SU-DHL-6 (cell line): ENCODE measurements around the gene SLC4A8.

Source experiments
- H2AFZ ChIP-seq: fragments of 200-600 bp; sonication (generic); 2 replicates; pipeline ENCODE4 v1.6.1; 2014; ENCODE audit warnings: low read depth, mild to moderate bottlenecking, moderate library complexity, mixed read lengths, antibody characterized with exemption, low read length; ENCODE audit not compliant: severe bottlenecking
- H3F3A ChIP-seq: fragments of 200-600 bp; shearing (Covaris generic); 2 replicates; pipeline ENCODE4 v1.6.0; 2016; ENCODE audit warnings: antibody characterized with exemption, mild to moderate bottlenecking; ENCODE audit not compliant: insufficient read depth
- H3K27ac ChIP-seq: fragments of 200-600 bp; sonication (generic); 2 replicates; pipeline ENCODE4 v1.5.1; 2016; ENCODE audit warnings: low read depth, mild to moderate bottlenecking, low read length, moderate library complexity, mixed read lengths
- H3K27me3 ChIP-seq: fragments of 200-600 bp; sonication (generic), shearing (Covaris generic); 2 replicates; pipeline ENCODE4 v1.6.0; 2014; ENCODE audit warnings: mild to moderate bottlenecking, low read length
- H3K36me3 ChIP-seq: fragments of 200-600 bp; sonication (generic); 2 replicates; pipeline ENCODE4 v1.6.1; 2014; ENCODE audit warnings: mild to moderate bottlenecking, low read length, mixed read lengths
- H3K4me2 ChIP-seq: fragments of 300-600, 200-600 bp; shearing (Covaris generic), sonication (generic); 2 replicates; pipeline ENCODE4 v1.6.0; 2014; ENCODE audit warnings: low read length, low read depth, mild to moderate bottlenecking; ENCODE audit not compliant: poor library complexity, severe bottlenecking
- H3K4me3 ChIP-seq: fragments of 200-600 bp; sonication (generic); 2 replicates; pipeline ENCODE4 v1.5.1; 2014; ENCODE audit warnings: antibody characterized with exemption, low read length, mild to moderate bottlenecking, mixed read lengths; ENCODE audit not compliant: insufficient read depth, poor library complexity, severe bottlenecking
- H3K79me2 ChIP-seq: fragments of 200-600 bp; sonication (generic); 2 replicates; pipeline ENCODE4 v1.6.1; 2014; ENCODE audit warnings: mild to moderate bottlenecking, low read length, moderate library complexity; ENCODE audit not compliant: insufficient read depth
- H3K9ac ChIP-seq: fragments of 200-600 bp; sonication (generic); 2 replicates; pipeline ENCODE4 v1.7.0; 2014; ENCODE audit warnings: mild to moderate bottlenecking, low read length
- H3K9me2 ChIP-seq: fragments of 200-600 bp; sonication (generic); replicated peaks from 2 replicates; pipeline ENCODE4 v1.6.1; 2014; ENCODE audit warnings: low read length; ENCODE audit not compliant: insufficient read depth
- H3K9me3 ChIP-seq: fragments of 200-600 bp; sonication (generic); 2 replicates; pipeline ENCODE4 v1.6.1; 2014; ENCODE audit warnings: low read length, mixed read lengths; ENCODE audit not compliant: insufficient read depth
- H4K20me1 ChIP-seq: fragments of 200-600 bp; sonication (generic); 2 replicates; pipeline ENCODE4 v1.6.1; 2014; ENCODE audit warnings: low read depth, mild to moderate bottlenecking, antibody characterized with exemption, low read length, moderate library complexity, mixed read lengths
- CTCF ChIP-seq: fragments of 200-600 bp; sonication (generic); IDR thresholded peaks from one replicate; pipeline ENCODE4 v1.5.1; 2017; ENCODE audit warnings: antibody characterized with exemption, mild to moderate bottlenecking, low read length, moderate library complexity; ENCODE audit not compliant: insufficient read depth, poor library complexity, severe bottlenecking
- EZH2phosphoT487 ChIP-seq: fragments of 200-600 bp; sonication (generic), shearing (Covaris generic); conservative IDR thresholded peaks from 2 replicates; pipeline ENCODE4 v1.6.1; 2018; ENCODE audit warnings: mild to moderate bottlenecking, antibody characterized with exemption, low read length, moderate library complexity, mixed read lengths

Gene SLC4A8

DNA sequence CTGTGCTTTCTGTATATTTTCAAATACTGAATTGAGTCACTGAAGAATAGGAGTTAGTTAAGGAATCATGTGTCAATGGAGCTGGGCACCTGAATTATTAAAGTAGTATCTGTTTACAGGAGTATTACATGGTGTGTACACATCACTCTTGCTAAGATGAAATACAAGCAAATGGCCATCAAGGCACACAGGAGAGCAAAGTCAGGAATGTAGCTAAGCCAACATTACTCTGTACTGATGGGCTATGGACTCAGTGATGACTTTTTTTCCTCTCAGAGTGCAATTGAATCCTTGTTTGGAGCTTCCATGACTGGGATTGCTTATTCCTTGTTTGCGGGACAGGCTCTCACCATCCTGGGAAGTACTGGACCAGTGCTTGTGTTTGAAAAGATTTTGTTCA is 45.5 kb downstream of the SLC4A8 start:
- Histone ChIP-seq H3K9me3 (no peaks in the 10 kb centered on the region), H3K4me2 (no peak overlapping the region), H3K79me2 (no peaks in the 10 kb centered on the region), H3K36me3 (no peaks in the 10 kb centered on the region), H3K27me3 (no peaks in the 10 kb centered on the region), H4K20me1 (no peaks in the 10 kb centered on the region), H3K4me3 (no peak overlapping the region), H3K9me2 (no peaks in the 10 kb centered on the region), H3K27ac (no peak overlapping the region), H3F3A (no peaks in the 10 kb centered on the region), H2AFZ (no peak overlapping the region), H3K9ac (no peak overlapping the region)
- TF ChIP-seq CTCF (no peak), EZH2phosphoT487 (no peak)

DNA sequence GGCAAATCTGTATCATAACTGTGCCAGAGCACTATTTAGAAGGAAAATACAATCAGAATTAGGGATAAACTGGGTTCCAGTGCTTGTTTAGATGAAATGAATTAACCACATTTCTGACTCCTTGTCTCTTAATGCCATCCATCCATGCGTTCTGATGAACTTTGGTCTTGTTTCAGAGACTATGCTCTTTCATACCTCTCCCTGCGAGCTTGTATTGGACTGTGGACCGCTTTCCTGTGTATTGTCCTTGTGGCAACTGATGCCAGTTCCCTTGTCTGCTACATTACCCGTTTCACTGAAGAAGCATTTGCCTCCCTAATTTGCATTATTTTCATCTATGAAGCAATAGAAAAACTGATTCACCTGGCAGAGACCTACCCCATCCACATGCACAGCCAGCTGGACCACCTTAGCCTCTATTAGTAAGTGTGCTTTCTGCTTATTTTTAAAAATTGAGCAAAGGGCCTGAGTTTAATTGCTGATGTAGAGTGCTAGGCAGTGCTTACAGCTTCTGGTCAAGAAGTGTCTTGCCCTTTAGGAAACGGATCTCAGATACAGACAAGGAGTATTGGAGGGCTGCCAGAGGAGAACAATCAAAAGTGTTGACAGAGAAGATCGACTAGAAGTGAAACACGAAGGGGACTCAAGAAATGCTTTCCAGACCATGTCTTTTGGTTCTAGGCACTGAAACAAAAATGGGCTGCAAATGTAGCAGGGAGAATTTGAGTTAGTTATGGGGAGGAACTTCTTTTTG is 46.7 kb downstream of the SLC4A8 start:
- Histone ChIP-seq H3K27ac (no peak overlapping the region), H3K4me3 (no peak overlapping the region), H3K36me3 (no peaks in the 10 kb centered on the region), H3K9ac (no peak overlapping the region), H3K9me3 (no peaks in the 10 kb centered on the region), H3K79me2 (no peaks in the 10 kb centered on the region), H4K20me1 (no peaks in the 10 kb centered on the region), H2AFZ (no peak overlapping the region), H3K27me3 (no peaks in the 10 kb centered on the region), H3K9me2 (no peaks in the 10 kb centered on the region), H3K4me2 (no peak overlapping the region), H3F3A (no peaks in the 10 kb centered on the region)
- TF ChIP-seq CTCF (no peak), EZH2phosphoT487 (no peak)

DNA sequence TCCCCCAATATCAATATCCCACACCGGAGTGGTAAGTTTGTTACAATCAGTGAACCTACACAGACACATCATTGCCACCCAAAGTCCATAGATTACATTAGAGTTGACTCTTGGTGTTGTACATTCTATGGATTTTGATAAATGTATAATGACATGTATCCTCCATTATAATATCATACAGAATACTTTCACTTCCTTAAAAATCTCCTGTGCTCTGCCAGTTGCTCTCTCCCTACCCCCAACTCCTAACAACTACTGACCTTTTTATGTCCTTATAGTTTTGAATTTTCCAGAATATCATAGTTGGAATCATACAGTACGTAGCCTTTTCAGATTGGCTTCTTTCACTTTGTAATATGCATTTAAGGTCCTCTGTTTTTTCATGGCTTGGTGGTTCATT is 48.4 kb downstream of the SLC4A8 start:
- TF ChIP-seq EZH2phosphoT487: no peak
- TF ChIP-seq CTCF: no peak
- Histone ChIP-seq H3F3A (no peaks in the 10 kb centered on the region), H3K4me3 (no peak overlapping the region), H4K20me1 (no peaks in the 10 kb centered on the region), H3K9me3 (no peaks in the 10 kb centered on the region), H3K27me3 (no peaks in the 10 kb centered on the region), H3K4me2 (no peak overlapping the region), H3K9ac (no peak overlapping the region), H2AFZ (no peak overlapping the region), H3K79me2 (no peaks in the 10 kb centered on the region), H3K9me2 (no peaks in the 10 kb centered on the region), H3K27ac (no peak overlapping the region), H3K36me3 (no peaks in the 10 kb centered on the region)
